Activated T-helper 2 cell treated with anti-CD3 and anti-CD28 coated beads, Interferon-gamma antibody, Interleukin-2, Interleukin-4, amounts not matched to agents 10 μg/mL and 5 μg/mL and 100 μg/mL, durations not matched to agents 14 hours and 24 hours and 36 hours (primary cell): ENCODE results near the gene FIG4. TPM values are rescaled to one million over a fixed set of nuclear protein-coding genes. Genes with fewer than 3 reads are reported as not detected.
"Not testable (repeated sequence)": the region's sequence is repeated elsewhere in the genome, so short reads cannot be mapped to it uniquely, and the experiment has no call there.

Experiments
- DNase-seq: peaks from one replicate; pipeline ENCODE4 v3.0.0; 2021; ENCODE audit warnings: low spot score
- H3K27ac Mint-ChIP-seq: one replicate; pipeline ENCODE4 v1.8.0; 2021; ENCODE audit warnings: mixed read lengths
- H3K27me3 Mint-ChIP-seq: one replicate; pipeline ENCODE4 v1.8.0; 2021; ENCODE audit warnings: low read depth, mixed read lengths
- H3K36me3 Mint-ChIP-seq: one replicate; pipeline ENCODE4 v1.8.0; 2021; ENCODE audit warnings: low read depth, mixed read lengths
- H3K4me1 Mint-ChIP-seq: one replicate; pipeline ENCODE4 v1.8.0; 2021; ENCODE audit warnings: low read depth, mixed read lengths
- H3K4me3 Mint-ChIP-seq: one replicate; pipeline ENCODE4 v1.8.0; 2021; ENCODE audit warnings: low read depth, mild to moderate bottlenecking, moderate library complexity, mixed read lengths
- H3K9me3 Mint-ChIP-seq: one replicate; pipeline ENCODE4 v1.8.0; 2021; ENCODE audit warnings: mixed read lengths
- intact Hi-C: fragments of 100-400 bp; cut with micrococcal nuclease; formaldehyde crosslinking; loops from one replicate; pipeline ENCODE4 v1.15.1; 2023
- total RNA-seq: library from RNA; stranded (reverse); gene quantifications from 2 replicates; pipeline ENCODE4 v1.2.3, GENCODE V29; 2022

FIG4 gene
- total RNA-seq, 1 donor from 2014 or later: 8.8 TPM

DNA sequence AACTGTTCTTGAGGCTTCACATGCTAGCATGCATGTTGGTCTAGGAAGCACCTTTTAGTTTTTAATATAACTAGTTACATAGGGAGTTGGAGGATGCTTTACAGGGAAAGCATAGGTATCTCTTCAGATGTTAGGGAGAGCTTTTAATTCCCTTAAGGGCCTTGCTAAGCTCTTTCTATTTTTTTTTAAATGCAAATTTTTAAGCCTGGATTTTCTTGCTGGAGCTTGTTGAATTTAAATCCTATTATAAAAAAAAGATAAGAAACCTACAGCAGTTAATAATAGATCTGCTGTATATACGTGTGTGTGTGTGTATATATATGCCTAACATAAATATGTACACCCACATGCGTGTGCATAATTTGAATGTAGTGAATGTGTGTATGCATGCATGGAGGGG, 79.0 kb downstream of the FIG4 start:
- Mint-ChIP-seq H3K4me3 (no peak overlapping the region), H3K36me3 (peaks cover 6% of the 10 kb centered on the region), H3K27ac (no peak overlapping the region), H3K27me3 (no peaks in the 10 kb centered on the region), H3K9me3 (no peaks in the 10 kb centered on the region), H3K4me1 (peaks cover 6% of the 10 kb centered on the region)
- no peak for DNase-seq
- intact Hi-C loops: no loop called here

DNA sequence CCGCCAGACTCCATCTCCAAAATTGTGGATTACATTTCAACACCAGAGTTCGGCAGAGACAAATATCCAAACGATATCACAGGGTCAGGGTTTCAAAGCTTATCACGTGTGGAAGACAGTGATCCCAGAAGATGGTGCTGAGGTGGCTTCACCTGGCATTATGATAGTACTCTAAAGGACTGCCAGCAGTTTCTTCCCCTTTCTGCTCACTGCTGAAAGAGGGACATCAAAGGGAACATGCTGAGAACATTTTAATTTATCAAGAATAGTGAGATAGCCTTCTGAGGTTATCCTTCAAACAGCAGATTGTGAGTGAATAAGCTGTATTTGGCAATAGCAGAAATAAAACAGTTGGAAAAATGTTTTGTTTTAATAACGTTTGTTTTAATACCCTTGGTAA, 79.7 kb downstream of the FIG4 start:
- DNase-seq: no peak
- H3K4me3 Mint-ChIP-seq: no peak overlapping the region

DNA sequence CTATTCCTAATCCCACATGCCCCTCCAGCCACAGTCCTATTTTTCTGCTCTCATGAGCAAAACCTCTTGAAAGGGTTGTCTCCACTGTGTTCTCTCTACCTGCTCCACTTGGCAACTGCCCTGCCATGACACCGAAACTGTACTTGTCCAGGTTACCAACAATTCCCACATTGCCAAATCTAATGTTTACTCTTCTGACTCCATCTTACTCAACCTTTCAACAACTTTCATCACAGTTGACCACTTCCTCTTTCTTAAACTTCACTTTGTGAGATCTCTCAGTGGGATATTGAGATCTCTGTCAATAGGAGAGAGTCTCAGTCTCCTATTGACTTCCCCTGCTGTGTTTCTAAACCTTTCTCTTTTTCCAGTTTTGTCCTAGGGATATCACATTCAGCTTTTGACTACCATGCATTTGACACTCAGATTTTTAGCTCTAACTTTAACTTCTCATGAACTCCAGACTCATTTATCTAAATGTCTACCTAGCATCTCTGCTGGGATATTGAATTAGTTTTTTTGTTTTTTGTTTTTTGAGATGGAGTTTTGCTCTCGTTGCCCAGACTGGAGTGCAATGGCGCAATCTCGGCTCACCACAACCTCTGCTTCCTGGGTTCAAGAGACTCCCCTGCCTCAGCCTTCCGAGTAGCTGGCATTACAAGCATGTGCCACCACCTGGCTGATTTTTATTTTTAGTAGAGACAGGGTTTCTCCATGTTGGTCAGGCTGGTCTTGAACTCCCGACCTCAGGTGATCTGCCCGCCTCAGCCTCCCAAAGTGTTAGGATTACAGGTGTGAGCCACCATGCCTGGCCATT, 81.1 kb downstream of the FIG4 start:
- H3K4me1 Mint-ChIP-seq, intact Hi-C loops, H3K4me3 Mint-ChIP-seq, H3K27ac Mint-ChIP-seq, H3K27me3 Mint-ChIP-seq, DNase-seq, H3K36me3 Mint-ChIP-seq, H3K9me3 Mint-ChIP-seq: not testable (repeated sequence)

More for the DNA sequence above, 79.7 kb downstream of the FIG4 start:
- Mint-ChIP-seq H3K4me1 (peaks cover 6% of the 10 kb centered on the region), H3K27me3 (no peaks in the 10 kb centered on the region), H3K9me3 (no peaks in the 10 kb centered on the region), H3K27ac (no peak overlapping the region), H3K36me3 (peaks cover 6% of the 10 kb centered on the region)
- intact Hi-C loops: no loop called here

DNA sequence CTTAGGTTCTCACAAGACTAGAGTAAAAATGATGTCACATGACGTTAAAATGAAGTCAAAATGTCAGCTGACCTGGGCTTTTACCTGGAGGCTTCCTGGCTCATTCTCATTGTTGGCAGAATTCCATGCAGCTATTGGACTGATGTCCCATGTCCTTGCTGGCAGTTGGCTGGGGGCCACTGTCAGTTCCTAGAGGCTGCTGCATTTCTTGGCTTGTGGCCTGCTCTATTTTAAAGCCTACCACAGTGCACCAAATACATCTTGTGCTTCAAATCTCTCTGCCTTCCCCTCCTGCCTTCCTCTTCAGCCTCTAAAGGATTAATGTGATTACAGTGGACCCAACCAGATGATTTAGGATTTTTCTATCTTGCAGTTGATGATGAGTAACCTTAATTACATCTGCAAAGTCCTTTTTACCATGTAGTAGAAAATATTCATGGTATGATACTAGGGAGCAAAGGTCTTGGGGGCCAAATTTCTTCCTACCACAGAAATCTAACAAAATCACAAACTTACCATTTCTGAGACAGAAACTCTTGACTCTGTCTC, 81.9 kb downstream of the FIG4 start:
- Mint-ChIP-seq H3K4me3 (no peak overlapping the region), H3K27ac (no peak overlapping the region), H3K36me3 (peaks cover 6% of the 10 kb centered on the region), H3K27me3 (no peaks in the 10 kb centered on the region), H3K4me1 (peaks cover 6% of the 10 kb centered on the region), H3K9me3 (no peaks in the 10 kb centered on the region)
- intact Hi-C loops: no loop called here
- no peak for DNase-seq

DNA sequence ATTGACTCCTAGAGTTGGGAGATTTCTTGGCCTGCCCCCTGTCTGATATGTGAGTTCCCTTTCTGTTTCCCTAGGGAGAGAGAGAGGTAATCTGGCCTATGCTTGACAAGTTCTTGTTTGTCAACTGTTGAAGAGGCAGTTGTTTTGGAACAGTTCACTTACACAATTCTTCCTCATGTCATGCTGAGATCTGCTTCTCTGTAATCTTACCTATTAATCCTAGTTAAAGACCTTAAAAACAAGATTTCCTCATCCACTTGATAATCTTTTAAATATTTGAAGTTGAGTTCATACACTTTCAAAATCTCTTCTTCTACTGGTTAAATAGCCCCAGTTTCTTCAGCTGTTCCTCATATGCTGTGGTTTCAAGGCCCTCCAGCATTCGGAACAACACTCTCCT, 89.9 kb downstream of the FIG4 start:
- Mint-ChIP-seq H3K4me1 (peaks cover 2% of the 10 kb centered on the region), H3K9me3 (no peaks in the 10 kb centered on the region), H3K27ac (no peak overlapping the region), H3K4me3 (no peak overlapping the region), H3K27me3 (no peaks in the 10 kb centered on the region), H3K36me3 (peaks cover under 1% of the 10 kb centered on the region)
- intact Hi-C loops: no loop called here
- no peak for DNase-seq

DNA sequence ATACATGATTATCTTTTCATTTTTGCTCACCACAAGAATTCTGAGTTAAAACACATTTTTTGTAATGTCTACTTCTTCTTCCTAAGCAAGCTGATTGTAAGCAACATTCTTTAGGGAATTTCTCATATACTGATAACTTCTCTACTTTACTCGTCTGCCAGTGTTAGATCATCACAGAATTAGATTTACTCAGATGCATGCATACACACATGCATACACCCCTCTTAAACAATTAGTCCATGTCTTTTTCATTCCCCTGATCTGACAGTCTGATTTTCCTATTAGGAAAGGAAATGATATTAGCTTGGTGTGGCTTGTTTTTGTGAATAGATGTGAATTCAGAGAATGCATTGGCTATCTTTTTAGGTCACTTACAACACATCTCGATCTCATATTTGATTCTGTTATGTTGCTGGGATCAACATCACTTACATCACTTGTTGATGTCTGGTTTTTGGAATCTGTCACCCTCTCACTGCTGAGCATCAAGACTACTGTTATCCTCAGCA, 91.4 kb downstream of the FIG4 start:
- H3K9me3 Mint-ChIP-seq: no peaks in the 10 kb centered on the region

DNA sequence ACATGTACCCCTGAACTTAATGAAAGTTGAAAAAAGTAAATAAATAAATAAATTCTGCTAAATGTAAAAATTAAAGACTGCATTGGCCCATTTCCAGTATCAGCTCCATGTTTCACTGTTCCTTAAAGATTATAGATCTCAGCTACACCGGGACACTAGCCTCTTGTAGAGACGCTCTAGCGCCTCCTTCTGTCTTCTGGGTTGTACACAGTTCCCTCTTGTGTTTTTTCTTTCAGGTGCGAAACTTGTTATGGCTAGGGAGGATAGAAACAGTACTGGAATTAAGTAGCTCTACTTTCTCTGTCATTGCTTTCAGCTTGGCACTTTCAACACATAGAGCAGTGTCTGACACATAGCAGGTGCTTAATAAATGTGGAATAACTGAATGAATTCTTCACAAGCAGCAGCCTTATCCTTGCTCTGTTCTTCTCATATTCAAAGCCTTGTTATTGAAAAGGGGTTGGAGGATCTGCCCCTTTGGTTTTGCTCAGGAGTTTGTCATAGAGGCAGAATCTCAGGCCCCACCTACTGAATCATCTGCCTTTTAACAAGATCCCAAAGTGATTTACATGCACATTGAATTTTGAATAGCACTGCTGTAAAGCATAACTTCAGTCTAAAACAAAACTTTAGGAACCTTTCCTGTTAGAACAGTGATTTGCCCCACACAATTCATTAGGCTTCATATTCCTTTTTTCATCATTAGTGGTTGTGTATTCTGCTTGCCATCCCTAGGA, 92.3 kb downstream of the FIG4 start:
- Mint-ChIP-seq H3K4me3 (no peak overlapping the region), H3K27me3 (no peaks in the 10 kb centered on the region), H3K36me3 (peaks cover 10% of the 10 kb centered on the region), H3K27ac (no peak overlapping the region), H3K4me1 (peaks cover 3% of the 10 kb centered on the region), H3K9me3 (no peaks in the 10 kb centered on the region)
- no peak for DNase-seq
- intact Hi-C loops: no loop called here

More for the DNA sequence above, 91.4 kb downstream of the FIG4 start:
- Mint-ChIP-seq H3K36me3 (peaks cover 10% of the 10 kb centered on the region), H3K4me1 (peaks cover 3% of the 10 kb centered on the region), H3K27me3 (no peaks in the 10 kb centered on the region), H3K27ac (no peak overlapping the region), H3K4me3 (no peak overlapping the region)
- intact Hi-C loops: no loop called here
- DNase-seq: no peak

DNA sequence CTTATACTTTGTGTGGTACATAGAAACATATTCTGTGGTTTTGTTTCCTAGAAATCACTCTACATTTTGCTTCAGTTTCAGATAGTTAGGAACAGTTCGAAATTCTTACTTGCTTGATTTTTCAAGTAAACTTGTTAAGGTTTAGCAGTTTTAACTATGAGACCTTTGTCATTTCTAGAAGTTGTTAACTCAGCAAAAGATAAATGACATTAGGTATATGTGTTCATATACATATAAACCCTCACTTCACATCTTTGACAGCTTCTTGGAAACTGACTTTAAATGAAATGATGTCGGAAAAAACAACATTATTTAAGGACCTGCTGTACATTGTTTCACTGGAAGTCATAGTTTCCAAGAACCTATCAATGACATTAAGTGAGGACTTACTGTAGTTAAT, 96.2 kb downstream of the FIG4 start:
- Mint-ChIP-seq H3K4me1 (peaks cover 1% of the 10 kb centered on the region), H3K4me3 (no peak overlapping the region), H3K9me3 (no peaks in the 10 kb centered on the region), H3K36me3 (peaks cover 10% of the 10 kb centered on the region), H3K27me3 (no peaks in the 10 kb centered on the region), H3K27ac (no peak overlapping the region)
- intact Hi-C loops: no loop called here
- no peak for DNase-seq

DNA sequence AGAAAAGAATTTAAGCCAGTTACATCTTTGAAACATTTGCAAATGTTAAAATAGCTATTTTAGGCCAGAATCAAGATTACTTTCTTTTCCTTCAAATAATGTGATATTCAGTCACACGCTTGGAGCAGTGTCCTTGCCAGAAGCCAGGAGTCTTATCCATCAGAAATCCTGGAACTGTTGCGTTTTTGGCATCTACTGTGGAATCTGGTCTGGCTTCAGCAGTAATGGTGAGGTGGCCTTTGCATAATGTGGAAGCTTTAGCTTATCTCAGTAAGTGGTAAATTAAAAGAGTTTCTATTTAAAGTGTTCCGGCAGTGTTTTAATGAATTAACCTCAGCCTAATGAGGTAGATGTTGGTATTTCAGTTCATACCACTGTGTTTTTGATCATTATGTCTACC, 97.6 kb downstream of the FIG4 start:
- no peak overlapping the region for H3K27ac Mint-ChIP-seq
- H3K4me3 Mint-ChIP-seq: no peak overlapping the region
- no peak for DNase-seq
- H3K27me3 Mint-ChIP-seq: no peaks in the 10 kb centered on the region
- H3K36me3 Mint-ChIP-seq: peaks cover 10% of the 10 kb centered on the region
- H3K9me3 Mint-ChIP-seq: no peaks in the 10 kb centered on the region
- intact Hi-C loops: no loop called here
- H3K4me1 Mint-ChIP-seq: peaks cover 1% of the 10 kb centered on the region

DNA sequence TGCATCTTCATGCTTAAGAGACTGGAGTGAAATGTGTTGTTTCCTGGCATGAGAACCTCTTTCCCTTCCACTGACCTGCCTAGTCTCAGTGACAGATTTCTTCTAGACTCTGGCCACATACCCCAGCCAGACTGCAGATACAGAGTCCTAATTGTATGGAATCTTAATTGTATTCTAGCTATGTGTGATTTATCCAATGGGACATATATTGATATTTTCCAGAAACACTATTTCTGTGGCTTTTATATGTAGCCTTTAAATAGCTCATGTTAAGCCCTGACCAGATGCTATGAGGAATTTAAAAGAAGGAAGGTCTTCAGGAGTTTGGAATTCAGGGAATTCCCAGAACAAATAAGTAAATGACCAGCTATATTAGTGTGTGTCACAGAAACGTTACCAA, 99.0 kb downstream of the FIG4 start:
- H3K9me3 Mint-ChIP-seq: no peaks in the 10 kb centered on the region
- intact Hi-C loops: no loop called here

DNA sequence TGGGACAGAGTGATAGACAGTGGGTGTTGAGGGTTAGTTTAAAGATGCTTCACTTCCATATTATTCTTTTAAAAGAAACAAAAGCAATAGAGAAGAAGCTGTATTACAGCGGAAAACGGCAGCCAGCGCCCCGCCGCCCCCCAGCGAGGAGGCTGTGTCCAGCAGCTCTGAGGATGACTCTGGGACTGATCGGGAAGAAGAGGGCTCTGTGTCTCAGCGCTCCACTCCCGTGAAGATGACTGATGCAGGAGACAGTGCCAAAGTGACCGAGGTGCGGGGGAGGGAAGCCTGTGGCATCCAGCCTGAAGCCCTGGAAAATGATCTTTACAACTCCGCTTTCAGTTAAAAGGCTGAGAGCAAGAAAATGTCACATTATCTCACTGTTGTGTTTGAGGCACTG, 100.2 kb downstream of the FIG4 start:
- Mint-ChIP-seq H3K27ac (no peak overlapping the region), H3K9me3 (no peaks in the 10 kb centered on the region), H3K4me1 (peaks cover 9% of the 10 kb centered on the region), H3K36me3 (peaks cover 6% of the 10 kb centered on the region), H3K4me3 (no peak overlapping the region), H3K27me3 (no peaks in the 10 kb centered on the region)
- DNase-seq: no peak
- intact Hi-C loops: no loop called here

More for the DNA sequence above, 99.0 kb downstream of the FIG4 start:
- peaks cover 6% of the 10 kb centered on the region for H3K4me1 Mint-ChIP-seq
- H3K27ac Mint-ChIP-seq: no peak overlapping the region
- DNase-seq: no peak
- no peaks in the 10 kb centered on the region for H3K27me3 Mint-ChIP-seq
- H3K36me3 Mint-ChIP-seq: peaks cover 10% of the 10 kb centered on the region
- no peak overlapping the region for H3K4me3 Mint-ChIP-seq

DNA sequence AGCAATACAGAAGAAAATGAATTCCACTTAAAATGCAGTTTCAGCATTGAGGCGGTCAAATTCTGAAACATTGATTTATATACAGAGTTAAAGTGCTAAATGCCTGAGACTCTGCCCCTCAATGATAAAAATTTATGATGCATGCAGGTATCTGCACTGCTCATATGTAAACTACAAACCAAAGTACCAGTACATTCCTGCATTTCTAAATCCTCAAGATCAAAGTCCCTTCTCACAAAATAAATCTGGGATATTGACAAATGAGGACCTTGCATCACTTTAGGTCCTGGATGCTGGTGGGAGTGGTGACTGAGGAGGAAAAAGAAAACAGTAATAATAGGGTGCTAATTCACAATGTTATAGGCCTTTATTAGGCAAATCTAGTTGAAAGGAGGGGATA, 101.9 kb downstream of the FIG4 start:
- Mint-ChIP-seq H3K4me1 (peaks cover 9% of the 10 kb centered on the region), H3K9me3 (no peaks in the 10 kb centered on the region), H3K4me3 (no peak overlapping the region), H3K27ac (no peak overlapping the region), H3K27me3 (no peaks in the 10 kb centered on the region), H3K36me3 (no peaks in the 10 kb centered on the region)
- intact Hi-C loops: no loop called here
- no peak for DNase-seq

DNA sequence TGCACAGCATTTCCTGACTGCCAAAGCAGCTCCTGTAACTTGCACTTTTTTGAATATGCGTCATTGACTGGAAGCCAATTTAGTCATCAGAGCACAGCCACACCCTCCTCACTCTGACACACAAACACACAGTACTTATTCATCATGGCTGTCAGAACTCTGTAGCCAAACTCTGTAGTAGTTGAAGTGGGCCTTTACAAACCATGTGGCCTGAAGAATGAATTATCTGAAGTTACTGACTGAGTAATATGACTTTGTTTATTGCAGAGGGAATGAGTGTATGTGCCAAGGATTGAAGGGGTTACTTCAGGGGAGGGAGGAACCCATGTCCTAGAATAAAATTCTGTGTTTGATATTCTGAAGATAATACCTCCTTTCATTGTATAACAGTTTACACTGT, 102.7 kb downstream of the FIG4 start:
- Mint-ChIP-seq H3K27ac (peak overlapping the region; percentile 50), H3K9me3 (no peaks in the 10 kb centered on the region), H3K4me3 (no peak overlapping the region), H3K36me3 (no peaks in the 10 kb centered on the region), H3K27me3 (no peaks in the 10 kb centered on the region), H3K4me1 (peaks cover 9% of the 10 kb centered on the region)
- intact Hi-C loops: no loop called here
- DNase-seq: no peak
